Naive thymus-derived CD4-positive, alpha-beta T cell (primary cell): ENCODE data around the gene TBC1D2. TPM values are rescaled to one million over a fixed set of nuclear protein-coding genes. Genes with fewer than 3 reads are reported as not detected.
A peak's percentile ranks its signal among the peaks of the same experiment; 100 is the strongest.
"Not testable (repeated sequence)": the region's sequence is repeated elsewhere in the genome, so short reads cannot be mapped to it uniquely, and the experiment has no call there.

Experiments used
- ATAC-seq: fragments of 150-1000 bp; cut with Tn5 transposase; 2 replicates; pipeline ENCODE4 v1.10.0; 2021; ENCODE audit warnings: mild to moderate bottlenecking, moderate library complexity
- CTCF ChIA-PET: fragments of 350-600 bp; sonication (Branson Sonifier 250); formaldehyde crosslinking; loops from one replicate; lab custom pipeline; 2021; ENCODE audit warnings: antibody characterized with exemption; lab: Charles Lee
- POLR2A ChIA-PET: fragments of 350-600 bp; sonication (Branson Sonifier 250); formaldehyde crosslinking; loops from one replicate; lab custom pipeline; 2021; ENCODE audit warnings: antibody characterized with exemption, inconsistent platforms; lab: Charles Lee
- DNase-seq, 9 donors: peaks; one replicate each; pipeline versions ENCODE4 v3.0.0 to v3.0.0-alpha.2; 2020 to 2022; ENCODE audit warnings: mixed read lengths in 1 of 9
- H3K27ac ChIP-seq: one replicate; pipeline ENCODE4 v1.7.0; 2013; ENCODE audit warnings: mild to moderate bottlenecking, low read depth, low read length, moderate library complexity
- H3K27me3 ChIP-seq, 2 donors: one replicate each; pipeline ENCODE4 v1.7.0; 2013; ENCODE audit warnings: low read length in 2 of 2, mild to moderate bottlenecking in 2 of 2, moderate library complexity in 2 of 2; ENCODE audit not compliant: control insufficient read depth in 2 of 2, insufficient read depth in 2 of 2
- H3K36me3 ChIP-seq, 3 experiments: 1 replicate in 2 of 3; 2 replicates in 1 of 3; pipeline ENCODE4 v1.7.0; 2013; ENCODE audit warnings: low read length in 3 of 3, mild to moderate bottlenecking in 3 of 3, moderate library complexity in 1 of 3; ENCODE audit not compliant: insufficient read depth in 3 of 3, control insufficient read depth in 2 of 3
- H3K4me1 ChIP-seq, 2 donors: one replicate each; pipeline ENCODE4 v1.7.0; 2013; ENCODE audit warnings: low read length in 2 of 2, mild to moderate bottlenecking in 2 of 2, moderate library complexity in 1 of 2; ENCODE audit not compliant: control insufficient read depth in 2 of 2, insufficient read depth in 2 of 2
- H3K4me3 ChIP-seq: 2 replicates; pipeline ENCODE4 v1.7.0; 2013; ENCODE audit warnings: mild to moderate bottlenecking, low read length
- H3K9me3 ChIP-seq, 3 experiments: 1 replicate in 2 of 3; 2 replicates in 1 of 3; pipeline ENCODE4 v1.7.0; 2013; ENCODE audit warnings: low read length in 3 of 3; ENCODE audit not compliant: control insufficient read depth in 2 of 3
- H3K27ac Mint-ChIP-seq, 9 donors: one replicate each; pipeline ENCODE4 v1.8.0; 2020 to 2022; ENCODE audit warnings: mixed read lengths in 9 of 9, mild to moderate bottlenecking in 8 of 9, moderate library complexity in 5 of 9, inconsistent platforms in 2 of 9
- H3K27me3 Mint-ChIP-seq, 5 donors: one replicate each; pipeline ENCODE4 v1.8.0; 2021 to 2022; ENCODE audit warnings: mixed read lengths in 5 of 5, mild to moderate bottlenecking in 1 of 5
- H3K36me3 Mint-ChIP-seq, 5 donors: one replicate each; pipeline ENCODE4 v1.8.0; 2020 to 2022; ENCODE audit warnings: mixed read lengths in 5 of 5, mild to moderate bottlenecking in 3 of 5, inconsistent platforms in 1 of 5
- H3K4me1 Mint-ChIP-seq, 7 donors: one replicate each; pipeline ENCODE4 v1.8.0; 2020 to 2022; ENCODE audit warnings: mixed read lengths in 7 of 7, mild to moderate bottlenecking in 3 of 7, inconsistent platforms in 1 of 7
- H3K4me3 Mint-ChIP-seq, 10 donors: one replicate each; pipeline ENCODE4 v1.8.0; 2020 to 2022; ENCODE audit warnings: mild to moderate bottlenecking in 10 of 10, mixed read lengths in 10 of 10, moderate library complexity in 6 of 10, inconsistent platforms in 2 of 10
- H3K9me3 Mint-ChIP-seq, 11 donors: one replicate each; pipeline ENCODE4 v1.8.0; 2020 to 2022; ENCODE audit warnings: mixed read lengths in 11 of 11, mild to moderate bottlenecking in 4 of 11, inconsistent platforms in 1 of 11, moderate library complexity in 1 of 11
- intact Hi-C, 2 donors: fragments of 100-400 bp; cut with micrococcal nuclease; formaldehyde crosslinking; loops; one replicate each; pipeline ENCODE4 v1.15.1; 2023
- polyA plus RNA-seq, 2 donors: library from polyadenylated mRNA; unstranded; fragments of 300-500 nt; fragmentation: Illumina TruSeq; gene quantifications; one replicate each; pipeline ENCODE4 v1.2.3, GENCODE V29; 2021
- total RNA-seq, 6 experiments: library from RNA in 5 of 6; stranded (reverse) in 5 of 6; gene quantifications; 1 replicate in 5 of 6; 2 replicates in 1 of 6; pipeline ENCODE4 v1.2.3 and lab custom pipeline; 2021 to 2026

Gene TBC1D2
- total and polyA plus RNA-seq, 7 experiments from 2014 or later, result 3.3 to 16.6 (median 8.8) TPM

DNA sequence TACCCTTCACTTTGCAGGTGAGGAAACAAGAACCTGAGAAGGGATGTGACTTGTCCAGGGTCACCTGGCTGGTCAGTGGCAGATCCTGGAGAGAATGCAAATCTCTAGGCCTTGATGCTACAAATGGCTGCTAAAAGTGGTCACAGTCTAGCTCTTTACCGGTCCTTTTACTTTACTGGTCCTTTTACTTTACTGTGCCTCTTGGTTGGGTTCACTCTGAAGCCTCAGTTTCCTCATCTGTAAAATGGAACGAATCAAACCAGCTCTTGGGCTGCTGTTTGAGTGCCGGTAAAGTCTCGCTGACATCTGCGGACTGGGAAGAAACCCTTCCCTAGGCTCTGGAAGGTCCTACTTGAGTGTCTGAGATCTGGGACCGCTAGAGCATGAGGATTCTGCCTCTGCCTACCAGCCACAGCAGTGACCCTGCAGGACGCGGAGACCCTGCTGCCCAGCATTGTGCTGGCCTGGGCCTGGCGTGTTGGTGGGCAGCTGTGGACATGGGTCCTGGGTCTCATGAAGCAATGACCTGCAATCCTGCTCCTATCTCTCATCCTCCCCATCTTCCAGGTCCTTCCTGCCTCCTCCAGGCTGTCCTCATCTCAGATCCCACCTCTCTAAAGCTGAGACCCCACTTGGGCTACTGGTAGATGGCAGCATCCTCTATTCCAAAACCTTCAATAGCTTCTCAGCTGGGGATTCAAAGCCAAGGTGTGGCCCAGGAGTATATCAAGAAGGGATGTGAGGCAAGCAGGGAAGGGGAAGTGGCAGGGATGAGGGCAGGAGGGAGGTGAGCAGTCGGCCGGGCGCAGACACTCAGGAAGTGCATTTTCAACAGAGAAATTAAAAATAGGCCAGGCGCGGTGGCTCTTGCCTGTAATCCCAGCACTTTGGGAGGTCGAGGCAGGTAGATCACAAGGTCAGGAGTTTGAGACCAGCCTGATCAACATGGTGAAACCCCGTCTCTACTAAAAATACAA is 76.3 kb downstream of the TBC1D2 start:
- H3K4me3 Mint-ChIP-seq, result no peak overlapping the region
- peaks cover 0 to 17% (median 0%) of the 10 kb centered on the region in 5 donors for H3K36me3 Mint-ChIP-seq
- H3K27ac ChIP-seq, result no peak overlapping the region
- ATAC-seq, result no peak
- DNase-seq, result no peak
- H3K27me3 Mint-ChIP-seq, result peaks cover 0 to 3% (median 0%) of the 10 kb centered on the region in 5 donors
- ChIA-PET CTCF (interaction anchor here (1.3 kb wide), 1 partner anchor 18 kb away, joined by 5 read pairs; no protein-coding TSS in a partner anchor), POLR2A (interaction anchor here (0.8 kb wide), 1 partner anchor 77 kb away, joined by 6 read pairs; no protein-coding TSS in a partner anchor)
- no peak overlapping the region for H3K4me3 ChIP-seq
- no peaks in the 10 kb centered on the region for H3K4me1 ChIP-seq
- no peaks in the 10 kb centered on the region for H3K9me3 Mint-ChIP-seq
- peak overlapping the region in 2 of 9 donors; percentile 13 to 46 for H3K27ac Mint-ChIP-seq
- no peaks in the 10 kb centered on the region for H3K9me3 ChIP-seq
- H3K4me1 Mint-ChIP-seq, result peaks cover 6 to 53% (median 38%) of the 10 kb centered on the region in 7 donors
- no peaks in the 10 kb centered on the region for H3K36me3 ChIP-seq
- H3K27me3 ChIP-seq, result no peaks in the 10 kb centered on the region
- intact Hi-C loops, result loop anchor here in 1 of 2 donors (2.0 kb wide), 1 partner anchor 14 kb away; the partner anchor contains the start of gene CORO2A

DNA sequence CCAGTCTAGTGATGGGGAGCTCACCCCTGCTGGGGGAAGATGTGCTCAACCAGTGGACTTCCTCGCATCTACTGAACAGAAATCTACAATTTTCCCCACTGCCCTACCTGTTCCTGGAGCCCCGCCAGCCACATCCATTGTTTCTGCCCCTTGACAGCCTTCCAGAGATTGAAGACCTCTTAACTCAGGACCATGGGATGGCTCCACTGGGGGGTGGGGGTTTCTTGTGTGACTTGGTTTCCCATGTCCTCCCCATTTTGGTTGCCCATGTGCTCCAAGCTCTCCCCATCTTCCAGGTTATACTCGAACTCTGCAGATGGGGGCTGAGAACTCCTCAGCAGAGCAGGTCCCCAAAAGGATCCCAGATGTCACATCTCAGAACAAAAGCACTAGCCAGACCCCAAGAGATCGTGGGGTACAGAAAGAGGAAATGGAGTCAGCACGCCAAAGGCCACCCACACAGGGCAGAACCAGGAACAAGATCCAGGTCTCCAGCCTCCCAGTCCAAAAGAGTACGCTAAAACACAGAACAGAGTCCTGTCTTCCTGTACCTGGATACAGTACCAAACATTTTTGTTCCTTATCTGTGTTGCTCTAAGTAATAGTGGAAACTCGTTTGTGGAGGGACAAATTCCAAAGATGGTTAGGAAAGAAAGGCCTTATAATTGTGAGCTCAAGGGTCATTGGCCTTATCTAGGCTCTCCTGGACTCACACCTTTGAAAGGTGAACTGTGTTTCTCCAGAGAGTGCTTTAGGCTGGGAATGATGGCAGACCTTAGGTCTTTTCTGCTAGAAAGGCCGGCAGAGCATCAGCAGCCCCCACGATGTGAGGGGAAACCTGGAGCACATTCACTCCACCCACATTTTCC is 78.8 kb downstream of the TBC1D2 start:
- Mint-ChIP-seq H3K9me3 (no peaks in the 10 kb centered on the region), H3K36me3 (peaks cover 0 to 12% (median 0%) of the 10 kb centered on the region in 5 donors), H3K27ac (peak overlapping the region in 3 of 9 donors; percentile 38 to 66 (median 42)), H3K27me3 (peaks cover 0 to 3% (median 0%) of the 10 kb centered on the region in 5 donors), H3K4me1 (peaks cover 6 to 45% (median 35%) of the 10 kb centered on the region in 7 donors), H3K4me3 (no peak overlapping the region)
- POLR2A ChIA-PET, result no interaction called here
- no peaks in the 10 kb centered on the region for H3K36me3 ChIP-seq
- no peaks in the 10 kb centered on the region for H3K4me1 ChIP-seq
- no peaks in the 10 kb centered on the region for H3K9me3 ChIP-seq
- H3K27me3 ChIP-seq, result no peaks in the 10 kb centered on the region
- H3K4me3 ChIP-seq, result no peak overlapping the region
- CTCF ChIA-PET, result interaction anchor here (0.7 kb wide), 1 partner anchor 237 kb away, joined by 3 read pairs; no protein-coding TSS in a partner anchor
- intact Hi-C loops, result no loop called here
- ATAC-seq (no peak), DNase-seq (no peak)
- no peak overlapping the region for H3K27ac ChIP-seq

DNA sequence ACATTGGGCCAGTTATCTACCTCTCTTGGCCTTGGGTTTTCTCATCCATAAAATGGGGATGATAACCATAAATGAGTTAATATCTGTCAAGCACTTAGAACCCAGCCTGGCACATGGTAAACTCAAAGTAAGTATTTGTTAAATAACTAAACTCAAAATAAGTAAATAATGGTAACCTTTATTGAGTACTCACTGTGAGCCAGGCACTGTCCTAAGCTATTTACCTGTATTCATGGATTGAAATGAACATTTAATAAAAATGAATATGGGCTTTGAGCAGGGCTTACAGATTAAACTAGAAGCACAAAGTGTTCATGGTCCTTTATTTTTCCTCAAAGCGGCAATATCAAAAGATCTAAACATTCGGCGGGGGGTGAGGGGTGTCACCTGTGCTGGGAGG is 79.7 kb downstream of the TBC1D2 start:
- intact Hi-C loops, result no loop called here
- Histone ChIP-seq H3K27me3 (no peaks in the 10 kb centered on the region), H3K36me3 (no peaks in the 10 kb centered on the region), H3K9me3 (no peaks in the 10 kb centered on the region), H3K4me3 (no peak overlapping the region), H3K4me1 (no peaks in the 10 kb centered on the region), H3K27ac (no peak overlapping the region)
- ChIA-PET CTCF (interaction anchor here (0.7 to 0.8 kb wide), 2 partner anchors 38 to 236 kb away, joined by 3 read pairs; no protein-coding TSS in a partner anchor), POLR2A (interaction anchor here (0.8 kb wide), 1 partner anchor 16 kb away, joined by 3 read pairs; the partner anchor contains the start of gene CORO2A)
- Mint-ChIP-seq H3K27ac (peak overlapping the region in 2 of 9 donors; percentile 42 to 66), H3K36me3 (peaks cover 0 to 11% (median under 1%) of the 10 kb centered on the region in 5 donors), H3K27me3 (peaks cover 0 to 3% (median 0%) of the 10 kb centered on the region in 5 donors), H3K9me3 (no peaks in the 10 kb centered on the region), H3K4me3 (no peak overlapping the region), H3K4me1 (peaks cover 6 to 47% (median 30%) of the 10 kb centered on the region in 7 donors)
- no peak for DNase-seq
- no peak for ATAC-seq

DNA sequence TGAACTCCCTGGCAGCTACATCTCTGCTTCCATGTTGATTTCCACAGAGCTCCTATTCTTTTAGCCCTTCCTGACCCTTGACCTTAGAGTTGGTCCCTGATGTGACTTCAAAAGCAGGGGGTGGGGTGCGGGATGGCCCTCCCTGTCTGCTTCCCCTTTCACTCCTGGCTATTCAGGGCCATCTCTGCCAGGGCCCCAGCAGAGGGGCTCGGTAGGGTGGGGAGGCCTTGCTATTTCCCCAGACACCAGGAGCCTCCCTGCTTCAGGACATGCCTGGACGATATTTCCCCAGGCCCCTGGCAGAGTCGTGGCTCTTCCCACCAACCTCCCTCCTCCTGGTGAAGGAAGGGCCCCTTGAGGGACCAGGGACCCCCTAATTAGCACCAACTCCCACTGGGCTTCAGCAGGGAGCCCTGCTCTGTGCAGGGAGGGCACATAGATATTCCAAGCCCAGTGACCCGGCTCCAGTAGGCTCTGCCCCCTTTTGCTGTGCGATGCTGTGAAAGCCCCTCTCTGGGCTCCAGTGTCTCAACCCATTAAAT is 80.3 kb downstream of the TBC1D2 start:
- no peaks in the 10 kb centered on the region for H3K27me3 ChIP-seq
- no peak for DNase-seq
- Mint-ChIP-seq H3K4me3 (no peak overlapping the region), H3K9me3 (no peaks in the 10 kb centered on the region), H3K36me3 (peaks cover 0 to 11% (median 2%) of the 10 kb centered on the region in 5 donors), H3K27ac (no peak overlapping the region), H3K27me3 (peaks cover 0 to 3% (median 0%) of the 10 kb centered on the region in 5 donors), H3K4me1 (peaks cover 4 to 46% (median 28%) of the 10 kb centered on the region in 7 donors)
- ChIA-PET CTCF (interaction anchor here (0.8 kb wide), 1 partner anchor 38 kb away, joined by 3 read pairs; no protein-coding TSS in a partner anchor), POLR2A (interaction anchor here (0.8 kb wide), 1 partner anchor 17 kb away, joined by 3 read pairs; the partner anchor contains the start of gene CORO2A)
- no peaks in the 10 kb centered on the region for H3K36me3 ChIP-seq
- H3K4me3 ChIP-seq, result no peak overlapping the region
- no peaks in the 10 kb centered on the region for H3K9me3 ChIP-seq
- H3K27ac ChIP-seq, result no peak overlapping the region
- peaks cover 0 to 1% of the 10 kb centered on the region in 2 donors for H3K4me1 ChIP-seq
- ATAC-seq, result no peak
- intact Hi-C loops, result no loop called here

DNA sequence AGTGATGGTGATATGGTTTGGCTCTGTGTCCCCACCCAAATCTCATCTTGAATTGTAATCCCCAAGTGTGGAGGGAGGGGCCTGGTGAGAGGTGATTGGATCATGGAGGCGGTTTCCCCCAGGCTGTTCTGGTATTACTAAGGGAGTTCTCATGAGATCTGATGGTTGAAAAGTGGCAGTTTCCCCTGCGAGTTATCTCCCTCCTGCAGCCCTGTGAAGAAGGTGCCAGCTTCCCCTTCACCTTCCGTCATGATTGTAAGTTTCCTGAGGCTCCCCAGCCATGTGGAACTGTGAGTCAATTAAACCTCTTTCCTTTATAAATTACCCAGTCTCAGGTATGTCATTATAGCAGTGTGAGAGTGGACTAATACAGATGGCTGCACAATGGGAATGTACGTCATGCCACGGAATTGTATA is 80.9 kb downstream of the TBC1D2 start:
- Mint-ChIP-seq H3K36me3 (peaks cover 0 to 11% (median 2%) of the 10 kb centered on the region in 5 donors), H3K4me1 (peaks cover 10 to 48% (median 31%) of the 10 kb centered on the region in 7 donors)
- intact Hi-C loops, H3K27ac Mint-ChIP-seq, ATAC-seq, H3K27me3 Mint-ChIP-seq, H3K4me3 Mint-ChIP-seq, DNase-seq, H3K9me3 Mint-ChIP-seq, H3K36me3 ChIP-seq, CTCF ChIA-PET, H3K4me3 ChIP-seq, H3K27me3 ChIP-seq, H3K9me3 ChIP-seq, H3K27ac ChIP-seq, H3K4me1 ChIP-seq: not testable (repeated sequence)
- POLR2A ChIA-PET, result interaction anchor here (1.2 kb wide), 1 partner anchor 10 kb away, joined by 3 read pairs; no protein-coding TSS in a partner anchor
